ENCODE results near the gene CDK17.

- TF ChIP-seq, protein P1, sequence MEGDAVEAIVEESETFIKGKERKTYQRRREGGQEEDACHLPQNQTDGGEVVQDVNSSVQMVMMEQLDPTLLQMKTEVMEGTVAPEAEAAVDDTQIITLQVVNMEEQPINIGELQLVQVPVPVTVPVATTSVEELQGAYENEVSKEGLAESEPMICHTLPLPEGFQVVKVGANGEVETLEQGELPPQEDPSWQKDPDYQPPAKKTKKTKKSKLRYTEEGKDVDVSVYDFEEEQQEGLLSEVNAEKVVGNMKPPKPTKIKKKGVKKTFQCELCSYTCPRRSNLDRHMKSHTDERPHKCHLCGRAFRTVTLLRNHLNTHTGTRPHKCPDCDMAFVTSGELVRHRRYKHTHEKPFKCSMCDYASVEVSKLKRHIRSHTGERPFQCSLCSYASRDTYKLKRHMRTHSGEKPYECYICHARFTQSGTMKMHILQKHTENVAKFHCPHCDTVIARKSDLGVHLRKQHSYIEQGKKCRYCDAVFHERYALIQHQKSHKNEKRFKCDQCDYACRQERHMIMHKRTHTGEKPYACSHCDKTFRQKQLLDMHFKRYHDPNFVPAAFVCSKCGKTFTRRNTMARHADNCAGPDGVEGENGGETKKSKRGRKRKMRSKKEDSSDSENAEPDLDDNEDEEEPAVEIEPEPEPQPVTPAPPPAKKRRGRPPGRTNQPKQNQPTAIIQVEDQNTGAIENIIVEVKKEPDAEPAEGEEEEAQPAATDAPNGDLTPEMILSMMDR (IDR thresholded peaks at IDR 0.05) = no peak
- TF ChIP-seq EP300 (IDR thresholded peaks at IDR 0.05) = no peak
- TF ChIP-seq POLR2A (IDR thresholded peaks at IDR 0.05) = no peak
Measured at GRCh38 chr12:96334502-96334901, 65.7 kb downstream of the CDK17 start.
